Activated CD4-positive, alpha-beta T cell treated with anti-CD3 and anti-CD28 coated beads, Interleukin-2, amount 10 ng/mL, durations not matched to agents 7 days and 5 days (primary cell): ENCODE results near the gene E2F6. TPM values are rescaled to one million over a fixed set of nuclear protein-coding genes. Genes with fewer than 3 reads are reported as not detected.

Source experiments
- CTCF ChIA-PET: fragments of 350-600 bp; sonication (Branson Sonifier 250); formaldehyde crosslinking; loops from one replicate; lab custom pipeline; 2021; ENCODE audit warnings: antibody characterized with exemption; lab: Charles Lee
- POLR2A ChIA-PET: fragments of 350-600 bp; sonication (Branson Sonifier 250); formaldehyde crosslinking; loops from one replicate; lab custom pipeline; 2021; ENCODE audit warnings: antibody characterized with exemption; lab: Charles Lee
- DNase-seq: peaks from one replicate; pipeline ENCODE4 v3.0.0-alpha.2; 2020
- H3K27ac Mint-ChIP-seq: one replicate; pipeline ENCODE4 v1.8.0; 2021; ENCODE audit warnings: mild to moderate bottlenecking, moderate library complexity, mixed read lengths
- H3K27me3 Mint-ChIP-seq: one replicate; pipeline ENCODE4 v1.8.0; 2021; ENCODE audit warnings: mixed read lengths
- H3K36me3 Mint-ChIP-seq: one replicate; pipeline ENCODE4 v1.8.0; 2021; ENCODE audit warnings: low read depth, mixed read lengths
- H3K4me1 Mint-ChIP-seq: one replicate; pipeline ENCODE4 v1.8.0; 2021; ENCODE audit warnings: mixed read lengths
- H3K4me3 Mint-ChIP-seq: one replicate; pipeline ENCODE4 v1.8.0; 2021; ENCODE audit warnings: mild to moderate bottlenecking, moderate library complexity, mixed read lengths
- H3K9me3 Mint-ChIP-seq: one replicate; pipeline ENCODE4 v1.8.0; 2021; ENCODE audit warnings: mixed read lengths
- total RNA-seq, 2 experiments: library from RNA; stranded (reverse); gene quantifications; one replicate each; pipeline ENCODE4 v1.2.3, GENCODE V29; 2021

Gene E2F6
- total RNA-seq, 2 experiments from 2014 or later: 6.6 to 7.3 TPM

GRCh38 chr2:11502740-11503292 lies 36.9 kb upstream of the E2F6 start:
- Mint-ChIP-seq H3K4me3 (no peak overlapping the region), H3K4me1 (peaks cover 8% of the 10 kb centered on the region), H3K27me3 (peaks cover 12% of the 10 kb centered on the region), H3K36me3 (no peaks in the 10 kb centered on the region), H3K9me3 (peaks cover 5% of the 10 kb centered on the region), H3K27ac (no peak overlapping the region)
- ChIA-PET CTCF (no interaction called here), POLR2A (no interaction called here)
- DNase-seq: no peak

GRCh38 chr2:11500702-11501303 lies 34.8 kb upstream of the E2F6 start:
- H3K27me3 Mint-ChIP-seq: peaks cover 19% of the 10 kb centered on the region
- H3K4me3 Mint-ChIP-seq: no peak overlapping the region
- DNase-seq: no peak
- H3K36me3 Mint-ChIP-seq: no peaks in the 10 kb centered on the region
- peaks cover 8% of the 10 kb centered on the region for H3K4me1 Mint-ChIP-seq
- CTCF ChIA-PET: interaction anchor here (0.6 kb wide), 1 partner anchor 580 kb away, joined by 3 read pairs; no protein-coding TSS in a partner anchor
- POLR2A ChIA-PET: interaction anchor here (0.6 kb wide), 1 partner anchor 97 kb away, joined by 3 read pairs; no protein-coding TSS in a partner anchor
- H3K9me3 Mint-ChIP-seq: peaks cover 5% of the 10 kb centered on the region
- H3K27ac Mint-ChIP-seq: peak overlapping the region; percentile 41

GRCh38 chr2:11499081-11499743 lies 33.3 kb upstream of the E2F6 start:
- no peak for DNase-seq
- POLR2A ChIA-PET: no interaction called here
- peaks cover 17% of the 10 kb centered on the region for H3K27me3 Mint-ChIP-seq
- no peak overlapping the region for H3K27ac Mint-ChIP-seq
- CTCF ChIA-PET: interaction anchor here (0.8 kb wide), 1 partner anchor 13 kb away, joined by 3 read pairs; no protein-coding TSS in a partner anchor
- H3K36me3 Mint-ChIP-seq: no peaks in the 10 kb centered on the region
- H3K4me3 Mint-ChIP-seq: no peak overlapping the region
- H3K9me3 Mint-ChIP-seq: peaks cover 5% of the 10 kb centered on the region
- H3K4me1 Mint-ChIP-seq: peaks cover 8% of the 10 kb centered on the region

- ChIA-PET CTCF (interaction anchor here (0.8 to 1.0 kb wide), 2 partner anchors 12 to 85 kb away, joined by 3 read pairs; no protein-coding TSS in a partner anchor), POLR2A (no interaction called here)
- Mint-ChIP-seq H3K4me1 (peaks cover 8% of the 10 kb centered on the region), H3K4me3 (no peak overlapping the region), H3K27me3 (peaks cover 17% of the 10 kb centered on the region), H3K27ac (no peak overlapping the region), H3K36me3 (no peaks in the 10 kb centered on the region), H3K9me3 (peaks cover 4% of the 10 kb centered on the region)
- DNase-seq: no peak
Observed at GRCh38 chr2:11498543-11499034, 32.6 kb upstream of the E2F6 start.

GRCh38 chr2:11495844-11496681 lies 30.1 kb upstream of the E2F6 start:
- POLR2A ChIA-PET: no interaction called here
- H3K36me3 Mint-ChIP-seq: no peaks in the 10 kb centered on the region
- CTCF ChIA-PET: no interaction called here
- H3K27ac Mint-ChIP-seq: no peak overlapping the region
- peaks cover 18% of the 10 kb centered on the region for H3K27me3 Mint-ChIP-seq
- peaks cover 7% of the 10 kb centered on the region for H3K4me1 Mint-ChIP-seq
- DNase-seq: no peak
- H3K9me3 Mint-ChIP-seq: no peaks in the 10 kb centered on the region
- no peak overlapping the region for H3K4me3 Mint-ChIP-seq

- H3K9me3 Mint-ChIP-seq: no peaks in the 10 kb centered on the region
Observed at GRCh38 chr2:11494310-11494709, 28.3 kb upstream of the E2F6 start.

GRCh38 chr2:11493282-11493681 lies 27.3 kb upstream of the E2F6 start:
- H3K4me3 Mint-ChIP-seq: no peak overlapping the region
- no peak for DNase-seq
- H3K9me3 Mint-ChIP-seq: no peaks in the 10 kb centered on the region
- H3K27ac Mint-ChIP-seq: no peak overlapping the region
- peaks cover 13% of the 10 kb centered on the region for H3K27me3 Mint-ChIP-seq
- H3K4me1 Mint-ChIP-seq: no peaks in the 10 kb centered on the region
- no peaks in the 10 kb centered on the region for H3K36me3 Mint-ChIP-seq
- ChIA-PET POLR2A (no interaction called here), CTCF (interaction anchor here (0.7 kb wide), 1 partner anchor 369 kb away, joined by 3 read pairs; no protein-coding TSS in a partner anchor)

More at GRCh38 chr2:11494310-11494709, 28.3 kb upstream of the E2F6 start:
- H3K36me3 Mint-ChIP-seq: no peaks in the 10 kb centered on the region
- ChIA-PET CTCF (no interaction called here), POLR2A (no interaction called here)
- no peak overlapping the region for H3K4me3 Mint-ChIP-seq
- no peaks in the 10 kb centered on the region for H3K4me1 Mint-ChIP-seq
- peaks cover 21% of the 10 kb centered on the region for H3K27me3 Mint-ChIP-seq
- DNase-seq: no peak
- H3K27ac Mint-ChIP-seq: no peak overlapping the region

GRCh38 chr2:11492720-11493119 lies 26.8 kb upstream of the E2F6 start:
- H3K9me3 Mint-ChIP-seq: no peaks in the 10 kb centered on the region
- H3K36me3 Mint-ChIP-seq: no peaks in the 10 kb centered on the region
- ChIA-PET POLR2A (no interaction called here), CTCF (interaction anchor here (0.7 kb wide), 1 partner anchor 368 kb away, joined by 3 read pairs; no protein-coding TSS in a partner anchor)
- H3K27ac Mint-ChIP-seq: no peak overlapping the region
- H3K4me3 Mint-ChIP-seq: no peak overlapping the region
- no peak for DNase-seq
- H3K4me1 Mint-ChIP-seq: no peaks in the 10 kb centered on the region
- H3K27me3 Mint-ChIP-seq: peaks cover 12% of the 10 kb centered on the region

GRCh38 chr2:11492244-11492643 lies 26.3 kb upstream of the E2F6 start:
- no peaks in the 10 kb centered on the region for H3K9me3 Mint-ChIP-seq
- no peaks in the 10 kb centered on the region for H3K36me3 Mint-ChIP-seq
- H3K27me3 Mint-ChIP-seq: peaks cover 14% of the 10 kb centered on the region
- H3K4me1 Mint-ChIP-seq: no peaks in the 10 kb centered on the region
- ChIA-PET POLR2A (no interaction called here), CTCF (interaction anchor here (0.6 kb wide), 1 partner anchor 128 kb away, joined by 3 read pairs; no protein-coding TSS in a partner anchor)
- H3K4me3 Mint-ChIP-seq: no peak overlapping the region
- no peak overlapping the region for H3K27ac Mint-ChIP-seq
- DNase-seq: no peak

- peaks cover 13% of the 10 kb centered on the region for H3K27me3 Mint-ChIP-seq
- H3K27ac Mint-ChIP-seq: no peak overlapping the region
- H3K4me3 Mint-ChIP-seq: no peak overlapping the region
- no peaks in the 10 kb centered on the region for H3K9me3 Mint-ChIP-seq
- ChIA-PET CTCF (interaction anchor here (0.6 to 0.9 kb wide), 2 partner anchors 92 to 129 kb away, joined by 3 to 4 read pairs; no protein-coding TSS in a partner anchor), POLR2A (no interaction called here)
- H3K36me3 Mint-ChIP-seq: no peaks in the 10 kb centered on the region
- DNase-seq: no peak
- no peaks in the 10 kb centered on the region for H3K4me1 Mint-ChIP-seq
Observed at GRCh38 chr2:11491348-11491933, 25.5 kb upstream of the E2F6 start.

- DNase-seq: no peak
- Mint-ChIP-seq H3K36me3 (no peaks in the 10 kb centered on the region), H3K4me1 (no peaks in the 10 kb centered on the region), H3K4me3 (no peak overlapping the region), H3K27ac (no peak overlapping the region), H3K27me3 (peaks cover 24% of the 10 kb centered on the region), H3K9me3 (no peaks in the 10 kb centered on the region)
- POLR2A ChIA-PET: no interaction called here
- CTCF ChIA-PET: interaction anchor here (0.9 kb wide), 1 partner anchor 93 kb away, joined by 4 read pairs; no protein-coding TSS in a partner anchor
Observed at GRCh38 chr2:11490194-11490593, 24.2 kb upstream of the E2F6 start.

- Mint-ChIP-seq H3K4me1 (no peaks in the 10 kb centered on the region), H3K4me3 (no peak overlapping the region), H3K36me3 (no peaks in the 10 kb centered on the region), H3K9me3 (no peaks in the 10 kb centered on the region), H3K27me3 (peaks cover 32% of the 10 kb centered on the region), H3K27ac (no peak overlapping the region)
- POLR2A ChIA-PET: no interaction called here
- CTCF ChIA-PET: interaction anchor here (0.6 kb wide), 1 partner anchor 179 kb away, joined by 3 read pairs; no protein-coding TSS in a partner anchor
- DNase-seq: no peak
Observed at GRCh38 chr2:11488809-11489208, 22.8 kb upstream of the E2F6 start.
